Astrocyte (in vitro differentiated cells and primary cell): Measurements from ENCODE around the gene LGALS8.

ENCODE experiments used
- CTCF ChIP-seq: IDR thresholded peaks from 2 replicates; pipeline ENCODE4 v1.5.1; 2011; ENCODE audit warnings: low read depth, mild to moderate bottlenecking, inconsistent platforms, low read length, moderate library complexity; ENCODE audit not compliant: insufficient read depth
- EZH2 ChIP-seq: IDR thresholded peaks from 2 replicates; pipeline ENCODE4 v1.6.1; 2012; ENCODE audit warnings: mild to moderate bottlenecking, low read length, inconsistent platforms; ENCODE audit not compliant: insufficient read depth

GRCh38 chr1:236576004-236576403 is 52.2 kb downstream of the LGALS8 start:
- TF ChIP-seq CTCF (no peak), EZH2 (no peak)
